RWPE2 (cell line): ENCODE data around the gene GDF11.
A peak's percentile ranks its signal among the peaks of the same experiment; 100 is the strongest.

Experiments
- ATAC-seq: fragments of 200-7000 bp; cut with Tn5 transposase; 3 replicates; pipeline ENCODE4 v1.9.1; 2021; ENCODE audit warnings: low read depth
- DNase-seq: peaks from one replicate; pipeline ENCODE4 v3.0.0-alpha.2; 2020; ENCODE audit warnings: low spot score
- H3K27ac ChIP-seq: fragments of 450-650 bp; 2 replicates; pipeline ENCODE4 v1.5.1; 2017; ENCODE audit warnings: mild to moderate bottlenecking; ENCODE audit not compliant: poor library complexity, severe bottlenecking
- H3K27me3 ChIP-seq: fragments of 250-450 bp; sonication (Bioruptor Pico); 2 replicates; pipeline ENCODE4 v1.5.1; 2021; ENCODE audit warnings: mild to moderate bottlenecking, moderate library complexity; ENCODE audit not compliant: insufficient read depth, poor library complexity, severe bottlenecking
- H3K36me3 ChIP-seq: fragments of 250-450 bp; sonication (Bioruptor Pico); 2 replicates; pipeline ENCODE4 v1.5.1; 2020; ENCODE audit warnings: low read depth, mild to moderate bottlenecking, moderate library complexity
- H3K4me1 ChIP-seq: fragments of 250-450 bp; sonication (Bioruptor Pico); 2 replicates; pipeline ENCODE4 v1.5.1; 2021; ENCODE audit warnings: mild to moderate bottlenecking, moderate library complexity; ENCODE audit not compliant: insufficient read depth, poor library complexity, severe bottlenecking
- H3K4me3 ChIP-seq: fragments of 250-450 bp; sonication (Bioruptor Pico); 2 replicates; pipeline ENCODE4 v1.5.1; 2021; ENCODE audit warnings: mild to moderate bottlenecking, moderate library complexity; ENCODE audit not compliant: severe bottlenecking
- H3K9me3 ChIP-seq: fragments of 250-450 bp; sonication (Bioruptor Pico); 2 replicates; pipeline ENCODE4 v1.5.1; 2021; ENCODE audit warnings: mild to moderate bottlenecking, moderate library complexity; ENCODE audit not compliant: severe bottlenecking
- TF ChIP-seq, protein P1 (sequence below): fragments of 450-650 bp; IDR thresholded peaks from one replicate; pipeline ENCODE4 v1.5.1; 2017; ENCODE audit warnings: mild to moderate bottlenecking, moderate library complexity; ENCODE audit not compliant: poor library complexity, severe bottlenecking

GDF11 gene

GRCh38 chr12:55719371-55719770 lies 23.6 kb upstream of the GDF11 start:
- Histone ChIP-seq H3K36me3 (peaks cover 8% of the 10 kb centered on the region), H3K27me3 (no peaks in the 10 kb centered on the region), H3K4me3 (no peak overlapping the region), H3K4me1 (peaks cover 17% of the 10 kb centered on the region), H3K27ac (no peak overlapping the region), H3K9me3 (no peaks in the 10 kb centered on the region)
- no peak for ATAC-seq
- TF ChIP-seq, protein P1, sequence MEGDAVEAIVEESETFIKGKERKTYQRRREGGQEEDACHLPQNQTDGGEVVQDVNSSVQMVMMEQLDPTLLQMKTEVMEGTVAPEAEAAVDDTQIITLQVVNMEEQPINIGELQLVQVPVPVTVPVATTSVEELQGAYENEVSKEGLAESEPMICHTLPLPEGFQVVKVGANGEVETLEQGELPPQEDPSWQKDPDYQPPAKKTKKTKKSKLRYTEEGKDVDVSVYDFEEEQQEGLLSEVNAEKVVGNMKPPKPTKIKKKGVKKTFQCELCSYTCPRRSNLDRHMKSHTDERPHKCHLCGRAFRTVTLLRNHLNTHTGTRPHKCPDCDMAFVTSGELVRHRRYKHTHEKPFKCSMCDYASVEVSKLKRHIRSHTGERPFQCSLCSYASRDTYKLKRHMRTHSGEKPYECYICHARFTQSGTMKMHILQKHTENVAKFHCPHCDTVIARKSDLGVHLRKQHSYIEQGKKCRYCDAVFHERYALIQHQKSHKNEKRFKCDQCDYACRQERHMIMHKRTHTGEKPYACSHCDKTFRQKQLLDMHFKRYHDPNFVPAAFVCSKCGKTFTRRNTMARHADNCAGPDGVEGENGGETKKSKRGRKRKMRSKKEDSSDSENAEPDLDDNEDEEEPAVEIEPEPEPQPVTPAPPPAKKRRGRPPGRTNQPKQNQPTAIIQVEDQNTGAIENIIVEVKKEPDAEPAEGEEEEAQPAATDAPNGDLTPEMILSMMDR = no peak
- DNase-seq = no peak

- Histone ChIP-seq H3K4me1 (peaks cover 17% of the 10 kb centered on the region), H3K27ac (peak within 1 kb of the TSS; percentile 25), H3K4me3 (no peak within 1 kb of the TSS), H3K27me3 (no peaks in the 10 kb centered on the region), H3K9me3 (no peaks in the 10 kb centered on the region), H3K36me3 (peaks cover 15% of the 10 kb centered on the region)
- TF ChIP-seq, protein P1 = no peak
- DNase-seq = no peak
- no peak for ATAC-seq
Observed at GRCh38 chr12:55720071-55720564, 22.8 kb upstream of the GDF11 start, which contains the start of gene RDH5. Gene RDH5, plus strand, starts transcription at chr12:55720393. Its CDS starts 792 bp downstream, at chr12:55721185.

DNA sequence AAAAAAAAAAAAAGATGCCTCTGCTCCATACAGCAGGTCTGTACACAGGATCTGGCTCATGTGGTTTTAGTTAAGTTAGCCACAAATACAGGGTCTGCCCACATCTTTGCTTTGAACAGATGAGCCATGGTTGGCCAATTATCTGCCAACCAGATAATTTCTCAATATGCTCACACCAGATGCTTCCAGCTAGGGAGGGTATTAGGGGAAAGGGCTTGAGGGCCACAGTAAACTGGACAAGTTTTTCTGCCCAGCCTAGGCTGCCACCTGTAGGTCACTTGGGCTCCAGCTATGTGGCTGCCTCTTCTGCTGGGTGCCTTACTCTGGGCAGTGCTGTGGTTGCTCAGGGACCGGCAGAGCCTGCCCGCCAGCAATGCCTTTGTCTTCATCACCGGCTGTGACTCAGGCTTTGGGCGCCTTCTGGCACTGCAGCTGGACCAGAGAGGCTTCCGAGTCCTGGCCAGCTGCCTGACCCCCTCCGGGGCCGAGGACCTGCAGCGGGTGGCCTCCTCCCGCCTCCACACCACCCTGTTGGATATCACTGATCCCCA lies 22.0 kb upstream of the GDF11 start:
- TF ChIP-seq, protein P1 = peak; percentile 81
- Histone ChIP-seq H3K4me1 (peaks cover 12% of the 10 kb centered on the region), H3K4me3 (no peak overlapping the region), H3K27ac (peak overlapping the region; percentile 25), H3K36me3 (peaks cover 24% of the 10 kb centered on the region), H3K27me3 (no peaks in the 10 kb centered on the region), H3K9me3 (no peaks in the 10 kb centered on the region)
- DNase-seq = peak; percentile 88
- peak; percentile 76 for ATAC-seq

DNA sequence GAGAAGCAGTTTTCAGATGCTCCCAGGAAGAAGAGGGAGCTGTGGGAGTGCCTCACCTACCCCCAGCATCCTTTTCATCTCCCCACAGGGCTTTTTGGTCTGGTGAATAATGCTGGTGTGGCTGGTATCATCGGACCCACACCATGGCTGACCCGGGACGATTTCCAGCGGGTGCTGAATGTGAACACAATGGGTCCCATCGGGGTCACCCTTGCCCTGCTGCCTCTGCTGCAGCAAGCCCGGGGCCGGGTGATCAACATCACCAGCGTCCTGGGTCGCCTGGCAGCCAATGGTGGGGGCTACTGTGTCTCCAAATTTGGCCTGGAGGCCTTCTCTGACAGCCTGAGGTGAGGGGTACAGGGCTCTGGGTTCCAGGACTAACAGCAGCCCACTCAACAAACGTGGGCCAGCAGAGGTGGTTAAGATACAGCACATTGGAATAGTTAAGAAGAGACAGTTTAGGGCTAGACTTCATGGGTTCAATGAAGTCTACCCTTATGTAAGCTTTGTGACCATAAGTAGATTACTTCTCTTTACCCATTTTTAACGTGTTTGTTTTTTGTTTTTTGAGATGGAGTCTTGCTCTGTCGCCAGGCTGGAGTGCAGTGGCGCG lies 21.2 kb upstream of the GDF11 start:
- Histone ChIP-seq H3K4me1 (peaks cover 14% of the 10 kb centered on the region), H3K27me3 (no peaks in the 10 kb centered on the region), H3K4me3 (no peak overlapping the region), H3K9me3 (no peaks in the 10 kb centered on the region), H3K36me3 (peaks cover 31% of the 10 kb centered on the region), H3K27ac (peak overlapping the region; percentile 25)
- TF ChIP-seq, protein P1 = no peak
- DNase-seq (no peak), ATAC-seq (no peak)

DNA sequence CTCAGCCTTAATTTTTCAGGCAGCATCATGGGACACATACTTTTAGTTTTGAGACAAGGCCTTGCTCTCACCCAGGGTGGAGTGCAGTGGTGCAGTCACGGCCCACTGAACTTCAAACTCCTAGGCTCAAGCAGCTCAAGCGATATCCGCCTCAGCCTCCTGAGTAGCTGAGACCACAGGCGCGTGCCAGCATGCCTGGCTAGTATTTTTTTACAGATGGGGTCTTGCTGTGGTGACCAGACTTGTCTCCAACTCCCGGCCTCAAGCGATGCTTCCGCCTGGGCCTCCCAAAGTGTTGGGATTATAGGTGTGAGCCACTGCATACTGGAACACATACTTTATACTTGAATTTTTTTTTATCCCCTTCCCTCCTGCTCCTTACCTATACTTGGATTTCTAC lies 20.0 kb upstream of the GDF11 start:
- TF ChIP-seq, protein P1 = no peak
- DNase-seq = no peak
- Histone ChIP-seq H3K4me3 (no peak overlapping the region), H3K27me3 (no peaks in the 10 kb centered on the region), H3K9me3 (no peaks in the 10 kb centered on the region), H3K36me3 (peaks cover 39% of the 10 kb centered on the region), H3K4me1 (peaks cover 12% of the 10 kb centered on the region), H3K27ac (no peak overlapping the region)
- no peak for ATAC-seq
